GM08714 (cell line): Measurements from ENCODE around the gene ATP4B.

Experiments
- H3K4me3 ChIP-seq: fragments of 200-500 bp; sonication (Bioruptor generic); 2 replicates; pipeline ENCODE4 v1.5.1; 2014; ENCODE audit warnings: mild to moderate bottlenecking, low read length, inconsistent platforms
- ZNF274 ChIP-seq: IDR thresholded peaks from 2 replicates; pipeline ENCODE4 v1.6.1; 2012; ENCODE audit warnings: mild to moderate bottlenecking, low read depth, low read length

ATP4B gene

GRCh38 chr13:113618455-113618854 lies 39.5 kb downstream of the ATP4B start:
- no peak overlapping the region for H3K4me3 ChIP-seq
- no peak for TF ChIP-seq ZNF274

GRCh38 chr13:113617961-113618360 lies 40.0 kb downstream of the ATP4B start:
- TF ChIP-seq ZNF274 = no peak
- no peak overlapping the region for H3K4me3 ChIP-seq

GRCh38 chr13:113616991-113617749 lies 40.8 kb downstream of the ATP4B start:
- no peak for TF ChIP-seq ZNF274

GRCh38 chr13:113616281-113616906 lies 41.6 kb downstream of the ATP4B start:
- no peak overlapping the region for H3K4me3 ChIP-seq
- TF ChIP-seq ZNF274 = no peak

More at GRCh38 chr13:113616991-113617749, 40.8 kb downstream of the ATP4B start:
- H3K4me3 ChIP-seq = no peak overlapping the region

- no peak overlapping the region for H3K4me3 ChIP-seq
- no peak for TF ChIP-seq ZNF274
These were observed 44.1 kb downstream of the ATP4B start for GRCh38 chr13:113613789-113614379.

- no peak for TF ChIP-seq ZNF274
- H3K4me3 ChIP-seq = no peak overlapping the region
These were observed 45.4 kb downstream of the ATP4B start for GRCh38 chr13:113612607-113613006.

GRCh38 chr13:113611996-113612395 lies 46.0 kb downstream of the ATP4B start:
- no peak for TF ChIP-seq ZNF274
- H3K4me3 ChIP-seq = no peak overlapping the region

- H3K4me3 ChIP-seq = no peak overlapping the region
- TF ChIP-seq ZNF274 = no peak
These were observed 47.7 kb downstream of the ATP4B start for GRCh38 chr13:113610266-113610665.

- TF ChIP-seq ZNF274 = no peak
- no peak overlapping the region for H3K4me3 ChIP-seq
These were observed 48.4 kb downstream of the ATP4B start for GRCh38 chr13:113609616-113610015.

GRCh38 chr13:113608967-113609533 lies 48.9 kb downstream of the ATP4B start:
- TF ChIP-seq ZNF274 = no peak
- H3K4me3 ChIP-seq = no peak overlapping the region

- no peak for TF ChIP-seq ZNF274
- H3K4me3 ChIP-seq = no peak overlapping the region
These were observed 49.9 kb downstream of the ATP4B start for GRCh38 chr13:113607889-113608635.

- TF ChIP-seq ZNF274 = no peak
- no peak overlapping the region for H3K4me3 ChIP-seq
These were observed 50.7 kb downstream of the ATP4B start for GRCh38 chr13:113607056-113607888.

GRCh38 chr13:113605866-113606438 lies 52.0 kb downstream of the ATP4B start:
- no peak overlapping the region for H3K4me3 ChIP-seq
- TF ChIP-seq ZNF274 = no peak
